SH-SY5Y (cell line): ENCODE results near the gene NCKAP5.

Experiments used
- GATA2 ChIP-seq: IDR thresholded peaks from 2 replicates; pipeline ENCODE4 v1.6.1; 2011; ENCODE audit warnings: mild to moderate bottlenecking, low read depth, low read length
- GATA3 ChIP-seq: IDR thresholded peaks from 2 replicates; pipeline ENCODE4 v1.6.1; 2011; ENCODE audit warnings: low read depth, mild to moderate bottlenecking, low read length, moderate library complexity

DNA sequence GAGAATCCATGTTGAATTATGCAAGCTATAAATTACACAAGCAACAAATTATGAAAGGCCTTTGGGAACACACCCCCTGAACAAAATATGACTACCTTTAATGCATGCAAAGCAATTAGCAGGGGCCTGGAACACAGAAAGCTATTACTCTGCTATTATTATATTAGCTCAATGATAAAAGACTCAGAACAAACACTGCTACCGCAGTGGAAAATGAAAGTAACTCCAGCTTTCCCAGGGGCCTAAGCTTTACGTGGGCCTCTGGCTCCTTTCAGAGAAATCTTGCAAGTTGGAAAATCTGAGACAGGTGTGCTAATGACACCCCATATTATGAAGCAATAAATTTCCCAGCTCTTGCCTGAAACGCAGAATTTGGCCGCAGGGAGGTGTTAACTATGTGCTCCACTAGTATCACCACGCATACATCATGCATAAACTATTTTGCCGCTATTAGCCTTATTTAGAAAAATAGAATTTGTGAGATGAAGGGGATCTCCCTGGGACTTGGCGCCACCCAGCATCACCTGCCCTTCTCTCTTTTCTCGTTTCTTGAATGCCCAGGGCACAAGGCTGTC lies 576.7 kb downstream of the NCKAP5 start:
- no peak for TF ChIP-seq GATA2
- TF ChIP-seq GATA3, result no peak
